Neuronal stem cell (in vitro differentiated cells): Measurements from ENCODE around the gene DENND2C.

Experiments
- DNase-seq: peaks from one replicate; pipeline ENCODE4 v3.0.0-alpha.2; 2013; ENCODE audit warnings: low spot score
- H2AFZ ChIP-seq: one replicate; pipeline ENCODE4 v1.6.1; 2013; ENCODE audit warnings: mild to moderate bottlenecking, low read length, inconsistent platforms
- H2AK5ac ChIP-seq: 2 replicates; pipeline ENCODE4 v1.6.1; 2013; ENCODE audit warnings: low read depth, mild to moderate bottlenecking, inconsistent platforms, low read length, moderate library complexity, mixed read lengths
- H2BK120ac ChIP-seq: 2 replicates; pipeline ENCODE4 v1.6.1; 2013; ENCODE audit warnings: low read depth, mild to moderate bottlenecking, inconsistent platforms, low read length, moderate library complexity, mixed read lengths
- H2BK12ac ChIP-seq: one replicate; pipeline ENCODE4 v1.6.1; 2013; ENCODE audit warnings: low read length, inconsistent platforms
- H2BK15ac ChIP-seq: 2 replicates; pipeline ENCODE4 v1.6.1; 2013; ENCODE audit warnings: mild to moderate bottlenecking, low read length, inconsistent platforms, mixed read lengths
- H2BK5ac ChIP-seq: one replicate; pipeline ENCODE4 v1.6.1; 2013; ENCODE audit warnings: inconsistent platforms, mild to moderate bottlenecking, low read length, moderate library complexity
- H3K14ac ChIP-seq: one replicate; pipeline ENCODE4 v1.6.1; 2013; ENCODE audit warnings: low read length, inconsistent platforms
- H3K18ac ChIP-seq: 2 replicates; pipeline ENCODE4 v1.6.1; 2013; ENCODE audit warnings: low read length, inconsistent platforms
- H3K23ac ChIP-seq: 2 replicates; pipeline ENCODE4 v1.6.1; 2013; ENCODE audit warnings: low read depth, mild to moderate bottlenecking, mixed read lengths, low read length, inconsistent platforms; ENCODE audit not compliant: poor library complexity
- H3K27ac ChIP-seq: replicated peaks from 3 replicates; pipeline ENCODE4 v1.5.1; 2013; ENCODE audit warnings: low read length, inconsistent platforms
- H3K27me3 ChIP-seq, 3 experiments: 2 replicates each; pipeline ENCODE4 v1.6.1; 2013; ENCODE audit warnings: low read length in 3 of 3, mild to moderate bottlenecking in 2 of 3, inconsistent platforms in 1 of 3, low read depth in 1 of 3, mixed read lengths in 1 of 3, moderate library complexity in 1 of 3; ENCODE audit not compliant: control insufficient read depth in 3 of 3, insufficient read depth in 3 of 3
- H3K36me3 ChIP-seq, 2 donors: replicated peaks in 1 of 2; 2 replicates each; pipeline ENCODE4 v1.6.1; 2013; ENCODE audit warnings: low read length in 2 of 2; ENCODE audit not compliant: control insufficient read depth in 2 of 2, insufficient read depth in 2 of 2
- H3K4ac ChIP-seq: 2 replicates; pipeline ENCODE4 v1.6.1; 2013; ENCODE audit warnings: inconsistent platforms, mild to moderate bottlenecking, low read length, moderate library complexity
- H3K4me1 ChIP-seq, 2 donors: 1 replicate in 1 of 2; 2 replicates in 1 of 2; pipeline ENCODE4 v1.6.1; 2013; ENCODE audit warnings: low read length in 2 of 2, low read depth in 1 of 2; ENCODE audit not compliant: control insufficient read depth in 2 of 2, insufficient read depth in 1 of 2
- H3K4me2 ChIP-seq: one replicate; pipeline ENCODE4 v1.6.1; 2013; ENCODE audit warnings: mild to moderate bottlenecking, low read length, inconsistent platforms; ENCODE audit not compliant: insufficient read depth, poor library complexity, severe bottlenecking
- H3K4me3 ChIP-seq, 2 donors: 2 replicates each; pipeline ENCODE4 v1.5.1; 2013; ENCODE audit warnings: low read length in 2 of 2, mild to moderate bottlenecking in 2 of 2, inconsistent platforms in 1 of 2, moderate library complexity in 1 of 2
- H3K79me1 ChIP-seq: one replicate; pipeline ENCODE4 v1.6.1; 2013; ENCODE audit warnings: low read depth, mild to moderate bottlenecking, inconsistent platforms, low read length, moderate library complexity
- H3K9ac ChIP-seq: one replicate; pipeline ENCODE4 v1.6.1; 2013; ENCODE audit warnings: mild to moderate bottlenecking, low read depth, low read length, inconsistent platforms; ENCODE audit not compliant: poor library complexity
- H3K9me3 ChIP-seq, 2 donors: replicated peaks in 1 of 2; 2 replicates each; pipeline versions ENCODE3 to v1.6.1; 2013; ENCODE audit warnings: low read length in 2 of 2, mild to moderate bottlenecking in 2 of 2, inconsistent platforms in 1 of 2, low read depth in 1 of 2, mixed read lengths in 1 of 2, moderate library complexity in 1 of 2; ENCODE audit not compliant: control insufficient read depth in 2 of 2, insufficient read depth in 1 of 2
- H4K8ac ChIP-seq: one replicate; pipeline ENCODE4 v1.6.1; 2013; ENCODE audit warnings: low read depth, mild to moderate bottlenecking, inconsistent platforms, low read length, moderate library complexity
- H4K91ac ChIP-seq: one replicate; pipeline ENCODE4 v1.6.1; 2013; ENCODE audit warnings: low read length, low read depth, mild to moderate bottlenecking, inconsistent platforms; ENCODE audit not compliant: poor library complexity
- WGBS, 2 donors: extraction: QIAGEN DNeasy Blood & Tissue Kit; methylation state at CpG; one replicate each; pipeline ENCODE4 v1.1.7; 2013; ENCODE audit warnings: missing lambda C conversion rate in 2 of 2, mixed read lengths in 1 of 2; ENCODE audit not compliant: insufficient read length in 2 of 2, insufficient replicate concordance in 1 of 2; ENCODE audit errors: extremely low coverage in 2 of 2; 5-methylcytosine and 5-hydroxymethylcytosine counted together

DENND2C gene

GRCh38 chr1:114671011-114671938 lies 1.4 kb upstream of the DENND2C start:
- H4K8ac ChIP-seq, result no peak overlapping the region
- no peak overlapping the region for H2BK120ac ChIP-seq
- no peak overlapping the region for H2AFZ ChIP-seq
- no peaks in the 10 kb centered on the region for H3K79me1 ChIP-seq
- no CpG with 5 or more reads among the region's 9 CpGs for WGBS, 2 donors
- no peak overlapping the region for H3K9ac ChIP-seq
- H3K23ac ChIP-seq, result no peak overlapping the region
- H3K27me3 ChIP-seq, result peaks cover 0 to 96% (median 18%) of the 10 kb centered on the region in 3 experiments
- no peaks in the 10 kb centered on the region for H3K36me3 ChIP-seq
- H2AK5ac ChIP-seq, result no peak overlapping the region
- H2BK12ac ChIP-seq, result no peak overlapping the region
- no peaks in the 10 kb centered on the region for H3K9me3 ChIP-seq
- H3K18ac ChIP-seq, result no peak overlapping the region
- H3K4ac ChIP-seq, result no peak overlapping the region
- no peak overlapping the region for H3K4me2 ChIP-seq
- H2BK15ac ChIP-seq, result no peak overlapping the region
- no peak overlapping the region for H3K4me3 ChIP-seq
- H3K4me1 ChIP-seq, result peaks cover 0 to 4% of the 10 kb centered on the region in 2 donors
- no peak overlapping the region for H2BK5ac ChIP-seq
- H3K14ac ChIP-seq, result no peak overlapping the region
- H4K91ac ChIP-seq, result no peak overlapping the region
- no peak overlapping the region for H3K27ac ChIP-seq
- no peak for DNase-seq

DNA sequence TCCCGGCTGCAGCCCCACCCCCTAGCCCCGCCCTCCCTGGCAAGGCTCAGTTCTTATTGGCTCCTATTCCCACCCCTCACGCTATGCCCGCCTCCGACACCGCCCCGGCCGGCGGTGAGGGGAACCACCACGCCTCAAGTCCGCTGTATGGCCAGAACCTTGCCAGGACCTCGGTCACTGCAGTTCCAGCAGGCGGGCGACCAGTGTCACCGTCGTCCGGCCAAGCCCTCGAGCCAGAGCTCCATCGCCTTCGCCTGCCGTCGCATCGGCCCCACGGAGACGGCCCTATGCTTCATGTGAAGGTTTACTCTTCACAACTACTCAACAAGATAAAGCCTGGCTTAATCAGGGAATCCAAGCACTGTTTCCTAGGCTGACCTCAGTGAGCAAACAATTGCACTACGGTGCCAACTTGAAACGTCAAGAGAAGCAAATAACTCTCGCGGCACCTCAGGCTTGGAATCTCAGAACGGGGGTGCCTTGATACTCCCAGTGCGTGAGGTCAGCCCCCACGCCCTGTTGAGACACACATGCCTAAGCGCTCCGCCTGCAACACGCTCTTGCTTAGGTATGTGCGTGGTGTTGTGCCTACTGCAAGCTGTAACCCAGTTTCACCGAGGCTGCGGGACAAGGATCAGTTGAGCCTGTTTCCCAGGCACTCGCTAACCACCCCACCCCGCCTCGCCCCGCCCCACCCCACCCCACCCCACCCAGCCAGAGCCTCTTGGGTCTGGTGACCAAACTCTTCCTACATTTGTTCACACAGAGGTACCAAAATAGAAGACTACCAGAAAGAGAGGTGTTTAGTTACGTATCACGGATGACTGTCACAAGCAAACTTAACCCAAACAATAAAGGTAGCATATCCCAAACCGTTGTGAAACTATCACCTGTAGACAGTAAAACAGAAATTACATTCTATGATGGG lies 498 bp upstream of the DENND2C start:
- H3K14ac ChIP-seq, result no peak overlapping the region
- no peaks in the 10 kb centered on the region for H3K36me3 ChIP-seq
- H3K23ac ChIP-seq, result peak overlapping the region; percentile 6
- peak overlapping the region; percentile 24 for H3K18ac ChIP-seq
- peak overlapping the region; percentile 98 for H2AFZ ChIP-seq
- H2BK120ac ChIP-seq, result no peak overlapping the region
- H3K4me2 ChIP-seq, result peak overlapping the region; percentile 94
- H3K4ac ChIP-seq, result no peak overlapping the region
- peaks cover 0 to 94% (median 18%) of the 10 kb centered on the region in 3 experiments for H3K27me3 ChIP-seq
- H3K9me3 ChIP-seq, result no peaks in the 10 kb centered on the region
- peaks cover 0 to 4% of the 10 kb centered on the region in 2 donors for H3K4me1 ChIP-seq
- H2AK5ac ChIP-seq, result no peak overlapping the region
- H4K8ac ChIP-seq, result no peak overlapping the region
- H3K4me3 ChIP-seq, result peak overlapping the region; percentile 56 to 84
- no peak overlapping the region for H2BK15ac ChIP-seq
- DNase-seq, result peak; percentile 84
- H3K9ac ChIP-seq, result peak overlapping the region; percentile 53
- no peaks in the 10 kb centered on the region for H3K79me1 ChIP-seq
- no peak overlapping the region for H3K27ac ChIP-seq
- no peak overlapping the region for H2BK12ac ChIP-seq
- no peak overlapping the region for H2BK5ac ChIP-seq
- no CpG with 5 or more reads among the region's 45 CpGs for WGBS, 2 donors
- H4K91ac ChIP-seq, result no peak overlapping the region

DNA sequence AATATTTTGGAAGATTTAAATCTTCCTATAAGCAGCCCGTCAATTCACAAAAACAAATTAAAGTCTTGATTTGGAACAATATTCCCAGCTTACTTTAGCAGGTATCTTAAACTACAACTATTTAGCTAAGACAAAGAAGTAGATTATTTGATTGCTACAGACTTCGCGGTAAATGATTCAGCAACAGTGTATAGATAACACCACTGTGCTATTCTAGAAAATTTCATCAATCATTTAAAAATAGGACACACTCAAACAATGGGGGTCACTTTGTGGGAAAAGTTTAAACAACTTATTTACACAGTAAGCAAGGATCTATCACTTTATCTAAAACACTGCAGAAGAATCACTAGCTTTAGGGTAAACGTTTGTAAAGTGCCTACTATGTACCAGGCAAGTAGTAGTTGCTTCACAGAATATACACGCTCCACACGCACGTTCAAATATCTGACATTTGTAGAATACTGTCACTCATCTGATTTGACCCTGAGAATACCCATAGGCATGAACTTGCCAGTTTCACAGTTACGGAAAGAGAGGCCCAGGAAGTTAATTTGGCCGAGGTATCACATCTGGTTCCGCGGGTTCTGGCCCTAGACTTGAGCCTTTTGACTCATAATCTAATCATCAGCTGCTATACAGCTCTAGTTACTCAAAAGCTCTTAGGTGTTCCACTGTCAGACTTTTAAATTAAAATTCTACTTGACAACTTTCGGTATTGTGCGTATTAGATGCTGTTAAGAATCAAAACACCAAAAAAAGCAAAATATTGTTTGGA lies 876 bp downstream of the DENND2C start:
- peaks cover 0 to 81% (median 18%) of the 10 kb centered on the region in 3 experiments for H3K27me3 ChIP-seq
- no CpG with 5 or more reads among the region's 13 CpGs for WGBS, 2 donors
- DNase-seq, result peak; percentile 5

More for the DNA sequence above, 876 bp downstream of the DENND2C start:
- Histone ChIP-seq H3K4me1 (peaks cover 0 to 4% of the 10 kb centered on the region in 2 donors), H3K4me3 (peak overlapping the region in 1 of 2 donors; percentile 56), H2BK12ac (no peak overlapping the region), H3K9ac (no peak overlapping the region), H2BK5ac (no peak overlapping the region), H3K9me3 (no peaks in the 10 kb centered on the region), H2BK120ac (no peak overlapping the region), H3K36me3 (no peaks in the 10 kb centered on the region), H3K79me1 (no peaks in the 10 kb centered on the region), H2AK5ac (no peak overlapping the region), H3K23ac (no peak overlapping the region), H4K91ac (no peak overlapping the region), H2BK15ac (no peak overlapping the region), H3K4ac (no peak overlapping the region), H2AFZ (peak overlapping the region; percentile 98), H3K4me2 (peak overlapping the region; percentile 94), H4K8ac (no peak overlapping the region), H3K18ac (no peak overlapping the region), H3K27ac (no peak overlapping the region), H3K14ac (no peak overlapping the region)
